Loucy (cell line): Measurements from ENCODE around the gene PUM1.

ENCODE experiments used
- H2AFZ ChIP-seq: fragments of 200-600 bp; sonication (generic); 2 replicates; pipeline ENCODE4 v1.6.0; 2016; ENCODE audit warnings: antibody characterized with exemption, mild to moderate bottlenecking, low read length, moderate library complexity
- H3F3A ChIP-seq: fragments of 200-600 bp; 2 replicates; pipeline ENCODE4 v1.6.0; 2016; ENCODE audit warnings: antibody characterized with exemption, low read depth, mild to moderate bottlenecking
- H3K27me3 ChIP-seq: fragments of 200-600 bp; sonication (generic); 2 replicates; pipeline ENCODE4 v1.6.1; 2014; ENCODE audit warnings: low read length, mild to moderate bottlenecking; ENCODE audit not compliant: insufficient read depth, poor library complexity, severe bottlenecking
- H3K36me3 ChIP-seq: fragments of 200-600 bp; sonication (generic); 2 replicates; pipeline ENCODE4 v1.6.1; 2016; ENCODE audit warnings: low read length; ENCODE audit not compliant: insufficient read depth
- H3K4me1 ChIP-seq: fragments of 200-600 bp; sonication (generic); 2 replicates; pipeline ENCODE4 v1.5.1; 2014; ENCODE audit warnings: low read length, mild to moderate bottlenecking; ENCODE audit not compliant: insufficient read depth, poor library complexity, severe bottlenecking
- H3K4me2 ChIP-seq: fragments of 200-600 bp; sonication (generic); 2 replicates; pipeline ENCODE4 v1.6.0; 2014; ENCODE audit warnings: antibody characterized with exemption, low read length, low read depth, mild to moderate bottlenecking; ENCODE audit not compliant: poor library complexity, severe bottlenecking
- H3K4me3 ChIP-seq: fragments of 200-600 bp; sonication (generic); 2 replicates; pipeline ENCODE4 v1.5.1; 2014; ENCODE audit warnings: low read length, mild to moderate bottlenecking, mixed read lengths; ENCODE audit not compliant: poor library complexity, severe bottlenecking
- H3K79me2 ChIP-seq: fragments of 200-600 bp; sonication (generic); 2 replicates; pipeline ENCODE4 v1.6.1; 2014; ENCODE audit warnings: low read length; ENCODE audit not compliant: insufficient read depth
- H3K9ac ChIP-seq: fragments of 200-600 bp; sonication (generic); 2 replicates; pipeline ENCODE4 v1.6.0; 2014; ENCODE audit warnings: mild to moderate bottlenecking, low read depth, low read length, moderate library complexity; ENCODE audit not compliant: poor library complexity, severe bottlenecking
- H3K9me2 ChIP-seq: fragments of 200-600 bp; sonication (generic); replicated peaks from 2 replicates; pipeline ENCODE4 v1.6.1; 2016; ENCODE audit warnings: low read depth, low read length, mixed read lengths
- H3K9me3 ChIP-seq: fragments of 200-600 bp; sonication (generic); 2 replicates; pipeline ENCODE4 v1.6.1; 2014; ENCODE audit warnings: mild to moderate bottlenecking, antibody characterized with exemption, low read length, low read depth; ENCODE audit not compliant: insufficient read depth
- H4K20me1 ChIP-seq: fragments of 200-600 bp; sonication (generic); 2 replicates; pipeline ENCODE4 v1.6.0; 2014; ENCODE audit warnings: antibody characterized with exemption, low read length, mild to moderate bottlenecking; ENCODE audit not compliant: insufficient read depth, poor library complexity, severe bottlenecking
- EZH2phosphoT487 ChIP-seq: fragments of 200-600 bp; IDR thresholded peaks from 2 replicates; pipeline ENCODE4 v1.6.1; 2018; ENCODE audit warnings: antibody characterized with exemption, mild to moderate bottlenecking, moderate library complexity, borderline replicate concordance
- TF ChIP-seq, protein P1 (sequence below): fragments of 200-600 bp; sonication (generic); conservative IDR thresholded peaks from 2 replicates; pipeline ENCODE4 v1.5.1; 2014; ENCODE audit warnings: mild to moderate bottlenecking, antibody characterized with exemption, low read length

The PUM1 gene

DNA sequence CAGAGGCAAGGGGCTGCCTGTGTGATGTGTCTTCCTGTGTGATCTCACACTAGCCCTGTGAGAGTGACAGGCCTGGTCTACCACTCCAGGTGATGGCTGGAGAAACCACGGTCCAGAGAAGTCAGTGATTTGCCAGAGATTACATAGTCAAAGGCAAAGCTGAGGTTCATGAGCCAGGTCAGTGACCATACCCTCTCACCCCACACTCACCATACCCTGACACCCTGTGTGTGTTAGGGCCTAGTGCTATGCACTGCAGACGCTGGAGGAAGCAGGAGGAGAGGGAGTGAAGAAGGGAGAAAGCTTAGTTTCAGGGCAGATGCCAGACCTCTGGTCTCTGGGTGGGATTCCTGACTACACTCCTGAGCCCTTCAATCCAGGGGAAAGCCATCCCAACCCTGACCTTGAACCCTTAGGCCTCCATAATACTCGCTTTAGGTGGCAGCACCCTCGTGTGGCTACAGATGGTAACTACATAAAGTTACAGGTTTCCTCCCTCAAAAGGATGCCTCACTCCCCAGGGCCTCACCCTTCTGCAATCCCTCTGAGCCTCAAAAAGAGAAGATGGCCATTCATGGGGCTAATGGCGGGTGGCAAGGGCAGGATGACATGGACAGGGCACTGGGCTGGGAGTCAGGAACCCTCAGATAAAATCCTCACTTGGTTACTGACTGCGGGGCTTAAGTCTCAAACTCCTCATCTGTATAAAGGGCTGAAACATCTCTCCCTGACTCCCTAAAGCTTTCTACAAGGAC, 136.2 kb downstream of the PUM1 start:
- H3K9me2 ChIP-seq, result no peaks in the 10 kb centered on the region

GRCh38 chr1:30928789-30929134, 136.8 kb downstream of the PUM1 start:
- no peaks in the 10 kb centered on the region for H3K9me2 ChIP-seq
- H3K79me2 ChIP-seq, result no peaks in the 10 kb centered on the region
- H3K4me3 ChIP-seq, result no peak overlapping the region
- TF ChIP-seq, protein P1, sequence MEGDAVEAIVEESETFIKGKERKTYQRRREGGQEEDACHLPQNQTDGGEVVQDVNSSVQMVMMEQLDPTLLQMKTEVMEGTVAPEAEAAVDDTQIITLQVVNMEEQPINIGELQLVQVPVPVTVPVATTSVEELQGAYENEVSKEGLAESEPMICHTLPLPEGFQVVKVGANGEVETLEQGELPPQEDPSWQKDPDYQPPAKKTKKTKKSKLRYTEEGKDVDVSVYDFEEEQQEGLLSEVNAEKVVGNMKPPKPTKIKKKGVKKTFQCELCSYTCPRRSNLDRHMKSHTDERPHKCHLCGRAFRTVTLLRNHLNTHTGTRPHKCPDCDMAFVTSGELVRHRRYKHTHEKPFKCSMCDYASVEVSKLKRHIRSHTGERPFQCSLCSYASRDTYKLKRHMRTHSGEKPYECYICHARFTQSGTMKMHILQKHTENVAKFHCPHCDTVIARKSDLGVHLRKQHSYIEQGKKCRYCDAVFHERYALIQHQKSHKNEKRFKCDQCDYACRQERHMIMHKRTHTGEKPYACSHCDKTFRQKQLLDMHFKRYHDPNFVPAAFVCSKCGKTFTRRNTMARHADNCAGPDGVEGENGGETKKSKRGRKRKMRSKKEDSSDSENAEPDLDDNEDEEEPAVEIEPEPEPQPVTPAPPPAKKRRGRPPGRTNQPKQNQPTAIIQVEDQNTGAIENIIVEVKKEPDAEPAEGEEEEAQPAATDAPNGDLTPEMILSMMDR, result no peak
- no peak for TF ChIP-seq EZH2phosphoT487
- peaks cover 6% of the 10 kb centered on the region for H3K4me1 ChIP-seq
- H3K9ac ChIP-seq, result no peak overlapping the region
- H3K4me2 ChIP-seq, result no peak overlapping the region
- no peak overlapping the region for H2AFZ ChIP-seq
- peaks cover 25% of the 10 kb centered on the region; the same call in 1 of the 2 replicates for H3K36me3 ChIP-seq
- no peaks in the 10 kb centered on the region for H3F3A ChIP-seq
- H4K20me1 ChIP-seq, result no peaks in the 10 kb centered on the region
- H3K27me3 ChIP-seq, result no peaks in the 10 kb centered on the region
- no peaks in the 10 kb centered on the region for H3K9me3 ChIP-seq

More for the DNA sequence above, 136.2 kb downstream of the PUM1 start:
- Histone ChIP-seq H3K79me2 (no peaks in the 10 kb centered on the region), H3K4me3 (no peak overlapping the region), H3K4me1 (peaks cover 6% of the 10 kb centered on the region), H3K9me3 (no peaks in the 10 kb centered on the region), H3F3A (no peaks in the 10 kb centered on the region), H3K36me3 (peaks cover 30% of the 10 kb centered on the region; the same call in 1 of the 2 replicates), H3K9ac (no peak overlapping the region), H3K4me2 (no peak overlapping the region), H2AFZ (no peak overlapping the region), H3K27me3 (no peaks in the 10 kb centered on the region), H4K20me1 (no peaks in the 10 kb centered on the region)
- TF ChIP-seq, protein P1, result peak; percentile 88
- no peak for TF ChIP-seq EZH2phosphoT487

- no peaks in the 10 kb centered on the region for H3F3A ChIP-seq
- TF ChIP-seq, protein P1, result no peak
- TF ChIP-seq EZH2phosphoT487, result no peak
- H2AFZ ChIP-seq, result no peak overlapping the region
- H3K79me2 ChIP-seq, result no peaks in the 10 kb centered on the region
- no peaks in the 10 kb centered on the region for H3K9me2 ChIP-seq
- no peak overlapping the region for H3K4me3 ChIP-seq
- H3K9me3 ChIP-seq, result no peaks in the 10 kb centered on the region
- H3K4me2 ChIP-seq, result no peak overlapping the region
- peaks cover 6% of the 10 kb centered on the region for H3K4me1 ChIP-seq
- H3K36me3 ChIP-seq, result peaks cover 19% of the 10 kb centered on the region; the same call in 1 of the 2 replicates
- H3K27me3 ChIP-seq, result no peaks in the 10 kb centered on the region
- no peaks in the 10 kb centered on the region for H4K20me1 ChIP-seq
- H3K9ac ChIP-seq, result no peak overlapping the region
These were observed 137.3 kb downstream of the PUM1 start for GRCh38 chr1:30928171-30928570.
